Keratinocyte (primary cell): ENCODE data around the gene NCOA7. TPM values are rescaled to one million over a fixed set of nuclear protein-coding genes. Genes with fewer than 3 reads are reported as not detected.
"Not testable (repeated sequence)": the region's sequence is repeated elsewhere in the genome, so short reads cannot be mapped to it uniquely, and the experiment has no call there.

Source experiments
- DNase-seq: peaks from one replicate; pipeline ENCODE4 v3.0.0-alpha.2; 2011; ENCODE audit warnings: low read depth, missing footprints, low spot score
- FAIRE-seq: peaks from 2 replicates; lab custom pipeline; 2011; peaks lifted over from hg19 to GRCh38; lab: Jason Lieb, UNC
- H2AFZ ChIP-seq: 2 replicates; pipeline ENCODE4 v1.6.0; 2012; ENCODE audit warnings: low read length, control low read depth, inconsistent platforms; ENCODE audit not compliant: control insufficient read depth
- H3K27ac ChIP-seq: 2 replicates; pipeline ENCODE4 v1.5.1; 2011; ENCODE audit warnings: low read length; ENCODE audit not compliant: control insufficient read depth, insufficient read depth
- H3K27me3 ChIP-seq: 3 replicates; pipeline ENCODE4 v1.6.0; 2011; ENCODE audit warnings: low read length; ENCODE audit not compliant: control insufficient read depth, insufficient read depth; ENCODE audit errors: extremely low read depth
- H3K36me3 ChIP-seq, 2 experiments: 2 replicates in 1 of 2; 3 replicates in 1 of 2; pipeline ENCODE4 v1.5.1; 2011; ENCODE audit warnings: low read length in 2 of 2, mild to moderate bottlenecking in 1 of 2; ENCODE audit not compliant: control insufficient read depth in 2 of 2, insufficient read depth in 2 of 2; ENCODE audit errors: extremely low read depth in 1 of 2
- H3K4me1 ChIP-seq: 3 replicates; pipeline ENCODE4 v1.5.1; 2011; ENCODE audit warnings: low read length; ENCODE audit not compliant: control insufficient read depth, insufficient read depth; ENCODE audit errors: extremely low read depth
- H3K4me2 ChIP-seq: 3 replicates; pipeline ENCODE4 v1.6.0; 2011; ENCODE audit warnings: low read depth, low read length; ENCODE audit not compliant: control insufficient read depth, insufficient read depth; ENCODE audit errors: extremely low read depth
- H3K4me3 ChIP-seq, 3 experiments: fragments of 200-600 bp in 1 of 3; sonication (generic) in 1 of 3; 2 replicates in 2 of 3; 3 replicates in 1 of 3; pipeline ENCODE4 v1.5.1; 2011 to 2016; ENCODE audit warnings: low read length in 3 of 3, mild to moderate bottlenecking in 3 of 3, control low read depth in 2 of 3, inconsistent platforms in 1 of 3, low read depth in 1 of 3, mixed read lengths in 1 of 3, mixed run types in 1 of 3, moderate library complexity in 1 of 3; ENCODE audit not compliant: control insufficient read depth in 2 of 3, insufficient read depth in 2 of 3; ENCODE audit errors: extremely low read depth in 1 of 3
- H3K79me2 ChIP-seq: 2 replicates; pipeline ENCODE4 v1.6.0; 2012; ENCODE audit warnings: low read length; ENCODE audit not compliant: control insufficient read depth, insufficient read depth
- H3K9ac ChIP-seq: 3 replicates; pipeline ENCODE4 v1.6.0; 2011; ENCODE audit warnings: low read length; ENCODE audit not compliant: control insufficient read depth, insufficient read depth; ENCODE audit errors: extremely low read depth
- H3K9me1 ChIP-seq: 3 replicates; pipeline ENCODE4 v1.6.0; 2011; ENCODE audit warnings: low read length; ENCODE audit not compliant: control insufficient read depth, insufficient read depth; ENCODE audit errors: extremely low read depth
- H3K9me3 ChIP-seq: 2 replicates; pipeline ENCODE4 v1.5.1; 2012; ENCODE audit warnings: low read depth, low read length; ENCODE audit not compliant: control insufficient read depth
- H4K20me1 ChIP-seq: 3 replicates; pipeline ENCODE4 v1.6.0; 2011; ENCODE audit warnings: low read length; ENCODE audit not compliant: control insufficient read depth, insufficient read depth; ENCODE audit errors: extremely low read depth
- CTCF ChIP-seq, 3 experiments: IDR thresholded peaks in 1 of 3; conservative IDR thresholded peaks in 1 of 3; optimal IDR thresholded peaks in 1 of 3; 2 replicates in 2 of 3; 3 replicates in 1 of 3; pipeline versions ENCODE3 to v1.5.1; 2011; ENCODE audit warnings: low read length in 3 of 3, mild to moderate bottlenecking in 3 of 3, moderate library complexity in 2 of 3, control low read depth in 1 of 3, inconsistent platforms in 1 of 3; ENCODE audit not compliant: insufficient read depth in 2 of 3; ENCODE audit errors: extremely low read depth in 1 of 3
- EZH2 ChIP-seq: IDR thresholded peaks from one replicate; pipeline ENCODE4 v1.6.1; 2012; ENCODE audit warnings: inconsistent platforms, mild to moderate bottlenecking, low read length, moderate library complexity
- dilution Hi-C: fragments of 300-500 bp; cut with MboI; formaldehyde crosslinking; loops from one replicate; pipeline ENCODE4 v1.7.0; 2020; ENCODE audit warnings: low sequenced_read_pairs; ENCODE audit not compliant: extremely low pct_ligation_motif_present
- polyA plus RNA-seq, 5 experiments: library from polyadenylated mRNA; depleted of rRNA in 3 of 5; stranded (reverse) in 3 of 5; stranded (forward) in 1 of 5; unstranded in 1 of 5; fragments of >200 nt; gene quantifications; 1 replicate in 1 of 5; 2 replicates in 3 of 5; 3 replicates in 1 of 5; pipeline versions ENCODE4 v1.2.1 to v1.2.3, GENCODE V29; 2011 to 2012; ENCODE audit warnings: missing spikeins in 2 of 5, low read depth in 1 of 5, low replicate concordance in 1 of 5

Gene NCOA7
- polyA plus RNA-seq, 1 donor (not counting 4 experiments of a cell fraction or from before 2014, with no cell fraction given), result 20.5 TPM

GRCh38 chr6:125846292-125847024, 55.7 kb downstream of the NCOA7 start:
- Histone ChIP-seq H3K9me1 (no peaks in the 10 kb centered on the region), H2AFZ (no peak overlapping the region)
- dilution Hi-C loops, result no loop called here

GRCh38 chr6:125848286-125848685, 57.5 kb downstream of the NCOA7 start:
- H3K79me2 ChIP-seq, FAIRE-seq: not testable (repeated sequence)

More at GRCh38 chr6:125846292-125847024, 55.7 kb downstream of the NCOA7 start:
- H4K20me1 ChIP-seq, result no peaks in the 10 kb centered on the region
- H3K9me3 ChIP-seq, result no peaks in the 10 kb centered on the region
- no peak overlapping the region for H3K9ac ChIP-seq
- no peak overlapping the region for H3K27ac ChIP-seq
- no peak overlapping the region for H3K4me3 ChIP-seq
- FAIRE-seq, result no peak
- no peaks in the 10 kb centered on the region for H3K4me1 ChIP-seq
- no peaks in the 10 kb centered on the region for H3K27me3 ChIP-seq
- TF ChIP-seq EZH2 (no peak), CTCF (optimal IDR thresholded peaks at IDR 0.05 in 1 of 3, IDR thresholded peaks at IDR 0.05 in 1 of 3, conservative IDR thresholded peaks at IDR 0.05 in 1 of 3; ENCODE audit: extremely low read depth in 1 of 3, insufficient read depth in 2 of 3, low read length in 3 of 3) (no peak)
- H3K36me3 ChIP-seq, result no peaks in the 10 kb centered on the region
- no peak overlapping the region for H3K4me2 ChIP-seq
- no peak for DNase-seq
- H3K79me2 ChIP-seq, result no peaks in the 10 kb centered on the region

More at GRCh38 chr6:125848286-125848685, 57.5 kb downstream of the NCOA7 start:
- H3K36me3 ChIP-seq, H4K20me1 ChIP-seq, dilution Hi-C loops, H3K4me2 ChIP-seq, H3K4me1 ChIP-seq, H3K4me3 ChIP-seq, H3K27me3 ChIP-seq, H3K27ac ChIP-seq, H3K9me3 ChIP-seq, H3K9ac ChIP-seq, DNase-seq, H3K9me1 ChIP-seq, H2AFZ ChIP-seq: not testable (repeated sequence)
